C4-2B (cell line): Measurements from ENCODE around the gene CD244.

Experiments
- CTCF ChIP-seq: fragments of 450-650 bp; conservative IDR thresholded peaks from 2 replicates; pipeline ENCODE4 v1.5.1; 2017; ENCODE audit warnings: mild to moderate bottlenecking
- ZFX ChIP-seq: fragments of 450-650 bp; IDR thresholded peaks from 2 replicates; pipeline ENCODE4 v1.6.1; 2017

- TF ChIP-seq CTCF (no peak), ZFX (no peak)
Observed at GRCh38 chr1:160781914-160782689, 80.6 kb downstream of the CD244 start.
